WERI-Rb-1 (cell line): ENCODE data around the gene COL15A1.

Experiments
- DNase-seq: peaks from one replicate; pipeline ENCODE4 v3.0.0-alpha.2; 2020
- H3K27ac ChIP-seq: fragments of 250-450 bp; sonication (Bioruptor Pico); 2 replicates; pipeline ENCODE4 v1.5.1; 2020; ENCODE audit warnings: mild to moderate bottlenecking, moderate library complexity
- H3K27me3 ChIP-seq: fragments of 250-450 bp; sonication (Bioruptor Pico); 2 replicates; pipeline ENCODE4 v1.5.1; 2021; ENCODE audit warnings: mild to moderate bottlenecking, low read depth, moderate library complexity; ENCODE audit not compliant: insufficient read depth, severe bottlenecking
- H3K36me3 ChIP-seq: fragments of 250-450 bp; sonication (Bioruptor Pico); 2 replicates; pipeline ENCODE4 v1.5.1; 2020; ENCODE audit warnings: mild to moderate bottlenecking, moderate library complexity
- H3K4me3 ChIP-seq: 2 replicates; pipeline ENCODE4 v1.5.1; 2011; ENCODE audit warnings: low read depth, mild to moderate bottlenecking, control low read depth, low read length
- H3K9me3 ChIP-seq: fragments of 250-450 bp; sonication (Bioruptor Pico); 2 replicates; pipeline ENCODE4 v1.5.1; 2021; ENCODE audit warnings: mild to moderate bottlenecking, moderate library complexity; ENCODE audit not compliant: severe bottlenecking
- CTCF ChIP-seq: IDR thresholded peaks from 2 replicates; pipeline ENCODE4 v1.5.1; 2011; ENCODE audit warnings: low read depth, mild to moderate bottlenecking, control low read depth, inconsistent platforms, low read length

COL15A1 gene

DNA sequence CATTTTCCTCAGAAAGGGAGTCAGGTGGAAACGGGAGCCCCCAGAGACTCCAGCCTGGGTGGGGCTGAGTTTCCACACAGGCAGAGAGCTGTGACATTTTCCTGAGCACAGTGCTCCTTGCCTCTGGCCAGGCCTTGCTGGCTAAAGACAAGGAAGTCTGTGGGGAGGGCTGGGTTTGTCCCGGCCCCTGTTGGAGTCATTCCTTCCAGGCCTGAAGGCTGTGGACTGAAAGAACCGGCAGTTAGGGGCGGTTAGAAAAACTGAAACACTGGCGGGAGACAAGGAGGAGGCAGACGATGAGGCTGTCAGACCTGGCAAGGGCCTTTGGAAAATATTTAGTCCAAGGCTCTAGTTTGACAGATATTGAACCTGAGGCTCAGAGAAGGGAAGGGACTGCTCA, 29.9 kb downstream of the COL15A1 start:
- H3K27me3 ChIP-seq = peaks cover 8% of the 10 kb centered on the region
- peaks cover under 1% of the 10 kb centered on the region for H3K9me3 ChIP-seq
- H3K4me3 ChIP-seq = no peak overlapping the region
- H3K27ac ChIP-seq = no peak overlapping the region
- no peak for DNase-seq
- no peak for TF ChIP-seq CTCF
- H3K36me3 ChIP-seq = no peaks in the 10 kb centered on the region

- no peak overlapping the region for H3K4me3 ChIP-seq
- H3K9me3 ChIP-seq = no peaks in the 10 kb centered on the region
- DNase-seq = no peak
- H3K27ac ChIP-seq = no peak overlapping the region
- H3K36me3 ChIP-seq = no peaks in the 10 kb centered on the region
- peaks cover 8% of the 10 kb centered on the region for H3K27me3 ChIP-seq
- no peak for TF ChIP-seq CTCF
Observed at GRCh38 chr9:98974106-98974505, 30.4 kb downstream of the COL15A1 start.

DNA sequence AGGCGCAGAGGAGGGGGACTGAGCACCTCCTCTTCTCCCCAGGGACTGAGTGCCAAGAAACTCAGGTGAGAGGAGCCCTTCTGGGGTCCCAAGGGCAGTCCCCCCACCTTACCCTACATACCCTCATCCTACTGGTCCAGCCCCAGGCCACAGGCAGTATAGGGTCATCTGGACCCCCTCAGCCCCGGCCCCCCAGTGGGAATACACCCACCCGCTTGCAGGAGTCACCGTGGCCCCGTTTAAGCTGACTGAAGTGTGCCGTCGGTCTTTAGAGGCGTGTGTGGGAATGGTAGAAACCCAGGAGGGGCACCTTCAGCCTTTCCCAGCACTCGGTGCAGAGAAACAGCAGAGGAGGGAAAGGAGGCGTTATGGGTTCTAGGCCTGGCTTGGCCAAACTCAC, 30.8 kb downstream of the COL15A1 start:
- H3K27me3 ChIP-seq = peaks cover 8% of the 10 kb centered on the region
- no peak for DNase-seq
- no peaks in the 10 kb centered on the region for H3K36me3 ChIP-seq
- H3K9me3 ChIP-seq = no peaks in the 10 kb centered on the region
- no peak overlapping the region for H3K4me3 ChIP-seq
- no peak overlapping the region for H3K27ac ChIP-seq
- no peak for TF ChIP-seq CTCF

GRCh38 chr9:98974994-98975712, 31.4 kb downstream of the COL15A1 start:
- peak; percentile 90 for DNase-seq
- Histone ChIP-seq H3K4me3 (peak overlapping the region; percentile 5), H3K36me3 (no peaks in the 10 kb centered on the region), H3K9me3 (no peaks in the 10 kb centered on the region), H3K27ac (no peak overlapping the region), H3K27me3 (peaks cover 8% of the 10 kb centered on the region)
- TF ChIP-seq CTCF = peak; percentile 100

DNA sequence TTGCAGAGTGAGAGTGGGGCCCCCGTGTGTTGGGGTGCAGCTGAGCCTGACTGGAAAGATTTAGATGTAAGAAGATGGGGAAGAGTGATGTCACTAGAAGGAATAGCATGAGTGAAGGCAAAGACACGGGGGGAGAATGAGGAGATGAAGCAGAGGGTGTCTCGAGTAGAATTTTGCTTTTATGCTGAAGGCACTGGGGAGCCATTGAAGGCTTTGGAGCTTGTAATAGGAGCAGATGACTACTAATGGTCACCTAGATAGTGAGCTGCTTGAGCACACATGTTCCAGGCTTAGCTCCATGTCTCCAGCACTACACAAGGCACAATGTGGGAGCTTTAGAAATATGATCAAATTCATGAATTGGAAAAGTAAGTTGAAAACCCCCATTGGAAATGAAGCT, 32.1 kb downstream of the COL15A1 start:
- peaks cover 8% of the 10 kb centered on the region for H3K27me3 ChIP-seq
- TF ChIP-seq CTCF = no peak

GRCh38 chr9:98977246-98977714, 33.6 kb downstream of the COL15A1 start:
- peaks cover 8% of the 10 kb centered on the region for H3K27me3 ChIP-seq
- DNase-seq = no peak
- no peaks in the 10 kb centered on the region for H3K9me3 ChIP-seq
- H3K27ac ChIP-seq = no peak overlapping the region
- no peaks in the 10 kb centered on the region for H3K36me3 ChIP-seq
- no peak overlapping the region for H3K4me3 ChIP-seq
- no peak for TF ChIP-seq CTCF

More for the DNA sequence above, 32.1 kb downstream of the COL15A1 start:
- no peak for DNase-seq
- Histone ChIP-seq H3K4me3 (no peak overlapping the region), H3K9me3 (no peaks in the 10 kb centered on the region), H3K27ac (no peak overlapping the region), H3K36me3 (no peaks in the 10 kb centered on the region)
